OCI-LY1 (cell line): ENCODE results near the gene CAMK2A.
"Not testable (repeated sequence)": the region's sequence is repeated elsewhere in the genome, so short reads cannot be mapped to it uniquely, and the experiment has no call there.

Experiments
- H2AFZ ChIP-seq: fragments of 200-600 bp; sonication (generic), shearing (Covaris generic); 2 replicates; pipeline ENCODE4 v1.6.0; 2014; ENCODE audit warnings: antibody characterized with exemption, mild to moderate bottlenecking, low read length
- H3F3A ChIP-seq: fragments of 200-600 bp; sonication (generic), shearing (Covaris generic); 2 replicates; pipeline ENCODE4 v1.6.0; 2014; ENCODE audit warnings: mild to moderate bottlenecking, antibody characterized with exemption, low read length, moderate library complexity; ENCODE audit not compliant: insufficient read depth
- H3K27ac ChIP-seq: fragments of 200-600 bp; sonication (generic); 2 replicates; pipeline ENCODE4 v1.5.1; 2014; ENCODE audit warnings: low read length, mixed run types, mild to moderate bottlenecking, low read depth; ENCODE audit not compliant: poor library complexity, severe bottlenecking
- H3K27me3 ChIP-seq: fragments of 200-600 bp; sonication (generic); 2 replicates; pipeline ENCODE4 v1.6.0; 2014; ENCODE audit warnings: antibody characterized with exemption, mild to moderate bottlenecking, low read length, moderate library complexity; ENCODE audit not compliant: insufficient read depth
- H3K36me3 ChIP-seq: fragments of 200-600 bp; sonication (generic); 2 replicates; pipeline ENCODE4 v1.6.1; 2014; ENCODE audit warnings: mild to moderate bottlenecking, antibody characterized with exemption, low read length, moderate library complexity, mixed read lengths; ENCODE audit not compliant: insufficient read depth
- H3K4me1 ChIP-seq: fragments of 200-600 bp; sonication (generic); 2 replicates; pipeline ENCODE4 v1.5.1; 2014; ENCODE audit warnings: mild to moderate bottlenecking, low read length, moderate library complexity; ENCODE audit not compliant: insufficient read depth, severe bottlenecking
- H3K4me2 ChIP-seq: fragments of 200-600 bp; sonication (generic), shearing (Covaris generic); 2 replicates; pipeline ENCODE4 v1.6.1; 2014; ENCODE audit warnings: low read length
- H3K4me3 ChIP-seq: fragments of 200-600 bp; sonication (generic); 2 replicates; pipeline ENCODE4 v1.5.1; 2014; ENCODE audit warnings: low read length, low read depth, mild to moderate bottlenecking, mixed read lengths; ENCODE audit not compliant: poor library complexity, severe bottlenecking
- H3K79me2 ChIP-seq: fragments of 200-600 bp; shearing (Covaris generic); 2 replicates; pipeline ENCODE4 v1.6.1; 2016; ENCODE audit warnings: mixed run types, low read length, mixed read lengths; ENCODE audit not compliant: insufficient read depth
- H3K9ac ChIP-seq: fragments of 200-600 bp; sonication (generic), shearing (Covaris generic); 2 replicates; pipeline ENCODE4 v1.6.1; 2014; ENCODE audit warnings: mild to moderate bottlenecking, low read length, mixed read lengths
- H3K9me2 ChIP-seq: fragments of 200-600 bp; sonication (generic), shearing (Covaris generic); 2 replicates; pipeline ENCODE4 v1.6.1; 2014; ENCODE audit warnings: low read depth, mild to moderate bottlenecking, low read length, mixed read lengths
- H3K9me3 ChIP-seq: fragments of 200-600 bp; shearing (Covaris generic); 2 replicates; pipeline ENCODE4 v1.6.1; 2014; ENCODE audit warnings: low read length, mixed read lengths
- H4K20me1 ChIP-seq: fragments of 200-600 bp; sonication (generic), shearing (Covaris generic); 2 replicates; pipeline ENCODE4 v1.6.0; 2016; ENCODE audit warnings: mild to moderate bottlenecking, low read length; ENCODE audit not compliant: insufficient read depth
- CTCF ChIP-seq: fragments of 200-600 bp; sonication (generic), shearing (Covaris generic); IDR thresholded peaks from 2 replicates; pipeline ENCODE4 v1.5.1; 2017; ENCODE audit warnings: mild to moderate bottlenecking, antibody characterized with exemption, low read length, moderate library complexity, mixed read lengths
- EZH2 ChIP-seq: fragments of 200-600 bp; sonication (generic), shearing (Covaris generic); IDR thresholded peaks from 2 replicates; pipeline ENCODE4 v1.8.0; 2017; ENCODE audit warnings: borderline replicate concordance, mixed run types, mild to moderate bottlenecking, antibody characterized with exemption, low read length, moderate library complexity, mixed read lengths

CAMK2A gene

GRCh38 chr5:150248946-150249345 lies 40.6 kb downstream of the CAMK2A start:
- no peaks in the 10 kb centered on the region for H3K9me3 ChIP-seq
- H3K4me1 ChIP-seq: no peaks in the 10 kb centered on the region
- no peaks in the 10 kb centered on the region for H4K20me1 ChIP-seq
- no peaks in the 10 kb centered on the region for H3F3A ChIP-seq
- no peaks in the 10 kb centered on the region for H3K79me2 ChIP-seq
- no peaks in the 10 kb centered on the region for H3K36me3 ChIP-seq
- H2AFZ ChIP-seq: no peak overlapping the region
- no peak overlapping the region for H3K27ac ChIP-seq
- H3K27me3 ChIP-seq: no peaks in the 10 kb centered on the region; the same call in 1 of the 2 replicates
- no peak overlapping the region for H3K9ac ChIP-seq
- H3K9me2 ChIP-seq: no peaks in the 10 kb centered on the region
- H3K4me3 ChIP-seq: no peak overlapping the region
- no peak for TF ChIP-seq CTCF
- no peak for TF ChIP-seq EZH2
- H3K4me2 ChIP-seq: no peak overlapping the region

- H2AFZ ChIP-seq, H3K4me1 ChIP-seq, H3K9ac ChIP-seq, H3F3A ChIP-seq, H3K4me3 ChIP-seq, H3K27ac ChIP-seq, H3K9me2 ChIP-seq, H3K9me3 ChIP-seq, H3K4me2 ChIP-seq, H3K36me3 ChIP-seq, H4K20me1 ChIP-seq, H3K27me3 ChIP-seq, H3K79me2 ChIP-seq: not testable (repeated sequence)
Observed at GRCh38 chr5:150248493-150248892, 41.1 kb downstream of the CAMK2A start.

- Histone ChIP-seq H3K4me2 (no peak overlapping the region), H3K27ac (no peak overlapping the region), H3F3A (no peaks in the 10 kb centered on the region), H3K79me2 (no peaks in the 10 kb centered on the region), H2AFZ (no peak overlapping the region), H3K36me3 (no peaks in the 10 kb centered on the region), H3K27me3 (no peaks in the 10 kb centered on the region; the same call in 1 of the 2 replicates), H3K4me1 (no peaks in the 10 kb centered on the region), H3K9ac (no peak overlapping the region), H4K20me1 (no peaks in the 10 kb centered on the region), H3K9me2 (no peaks in the 10 kb centered on the region), H3K9me3 (no peaks in the 10 kb centered on the region), H3K4me3 (no peak overlapping the region)
- TF ChIP-seq EZH2 (no peak), CTCF (no peak)
Observed at GRCh38 chr5:150247726-150248125, 41.8 kb downstream of the CAMK2A start.

- Histone ChIP-seq H4K20me1 (no peaks in the 10 kb centered on the region), H3K27ac (no peak overlapping the region), H3K36me3 (no peaks in the 10 kb centered on the region), H3K4me2 (no peak overlapping the region), H2AFZ (no peak overlapping the region), H3K4me3 (no peak overlapping the region), H3K4me1 (no peaks in the 10 kb centered on the region), H3K79me2 (no peaks in the 10 kb centered on the region), H3K9me2 (no peaks in the 10 kb centered on the region), H3F3A (no peaks in the 10 kb centered on the region), H3K27me3 (no peaks in the 10 kb centered on the region; the same call in 1 of the 2 replicates), H3K9ac (no peak overlapping the region), H3K9me3 (no peaks in the 10 kb centered on the region)
- TF ChIP-seq EZH2: no peak
- TF ChIP-seq CTCF: no peak
Observed at GRCh38 chr5:150246835-150247234, 42.7 kb downstream of the CAMK2A start.
